Liver (tissue), 1 donor: ENCODE data around the gene PPP2R2B.

Source experiments
- MAX ChIP-seq: IDR thresholded peaks from 2 replicates; pipeline ENCODE4 v1.6.1; 2016; ENCODE audit warnings: antibody characterized with exemption
- REST ChIP-seq: IDR thresholded peaks from 2 replicates; pipeline ENCODE4 v1.6.1; 2016; ENCODE audit warnings: antibody characterized with exemption, mild to moderate bottlenecking

GRCh38 chr5:146779211-146779869 lies 99.2 kb downstream of the PPP2R2B start:
- TF ChIP-seq MAX (no peak), REST (no peak)
